Measurements from ENCODE around the gene DLG1.

DNA sequence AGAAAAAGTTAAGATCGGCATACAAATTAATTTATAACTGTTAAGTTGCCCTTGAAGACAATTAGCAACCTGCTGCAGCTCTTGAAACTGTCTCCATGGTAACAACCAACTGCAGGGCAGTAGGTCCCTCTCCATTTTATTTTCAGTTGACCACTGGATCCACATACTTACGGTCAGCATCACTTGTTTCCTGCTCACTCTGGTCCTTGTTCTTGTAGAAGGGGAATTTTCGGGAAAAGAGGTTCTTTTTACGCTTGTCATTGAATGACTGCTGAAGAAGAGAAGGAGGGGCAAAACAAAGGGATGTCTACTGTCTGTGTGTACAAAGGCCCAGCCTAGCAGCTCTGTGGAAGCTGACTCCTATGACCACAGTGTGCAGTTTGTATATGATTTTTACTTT lies 222.0 kb downstream of the DLG1 start:
- no peak for TF ChIP-seq CTCF (IDR thresholded peaks at IDR 0.05; ENCODE audit: poor library complexity)
- no peak for TF ChIP-seq EZH2 (IDR thresholded peaks at IDR 0.05; ENCODE audit: borderline replicate concordance)
- no peak for TF ChIP-seq EZH2phosphoT487 (IDR thresholded peaks at IDR 0.05; ENCODE audit: low read depth, severe bottlenecking, unreplicated experiment)
